Prostate gland (tissue), 2 donors: Measurements from ENCODE around the gene SPI1.

ENCODE experiments used
- CTCF ChIP-seq, 4 experiments: fragments of 200-600 bp in 2 of 4; fragments of 450-650 bp in 2 of 4; sonication (generic) in 2 of 4; IDR thresholded peaks; 1 replicate in 3 of 4; 2 replicates in 1 of 4; pipeline ENCODE4 v1.5.1; 2016 to 2019; ENCODE audit warnings: antibody characterized with exemption in 4 of 4, mild to moderate bottlenecking in 2 of 4, moderate library complexity in 2 of 4
- POLR2A ChIP-seq: fragments of 450-650 bp; IDR thresholded peaks from one replicate; pipeline ENCODE4 v1.6.1; 2016; ENCODE audit warnings: antibody characterized with exemption, mild to moderate bottlenecking
- POLR2AphosphoS5 ChIP-seq: sonication (generic); formaldehyde crosslinking; IDR thresholded peaks from one replicate; pipeline ENCODE4 v1.6.1; 2017; ENCODE audit warnings: antibody characterized with exemption

GRCh38 chr11:47331454-47332302 is 46.7 kb downstream of the SPI1 start:
- peak; percentile 11 for TF ChIP-seq POLR2AphosphoS5
- TF ChIP-seq POLR2A, result no peak
- no peak for TF ChIP-seq CTCF (IDR thresholded peaks at IDR 0.05)
